ENCODE results near the gene AFF4. TPM values are rescaled to one million over a fixed set of nuclear protein-coding genes. Genes with fewer than 3 reads are reported as not detected.

The AFF4 gene
- total and polyA plus RNA-seq, 2 donors (not counting 1 experiment from before 2014, with no cell fraction given) = 16.2 to 81.5 TPM

DNA sequence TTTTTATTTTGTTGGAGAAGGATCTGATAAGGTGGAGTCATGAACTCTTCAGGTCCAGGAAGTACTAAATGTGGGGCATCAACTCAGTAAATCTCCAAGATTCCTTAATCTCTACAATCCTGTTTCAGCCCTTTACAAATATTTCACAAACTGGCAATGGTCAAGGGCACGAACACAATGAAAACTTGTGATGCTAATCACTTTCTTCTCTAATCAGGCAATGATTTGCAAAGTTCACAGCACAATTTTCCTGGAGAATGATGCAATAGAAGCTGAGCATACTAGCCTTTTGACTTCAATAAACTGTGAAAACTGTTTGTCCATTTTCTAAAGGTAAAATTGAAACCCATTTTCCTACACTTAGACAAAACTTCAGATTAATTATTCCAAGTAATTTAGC is 114.1 kb downstream of the AFF4 start:
- no peak for ATAC-seq (ENCODE audit: low read depth)
- intact Hi-C loops (cut with micrococcal nuclease) = no loop called here
- Mint-ChIP-seq H3K27ac (no peak overlapping the region), H3K4me3 (no peak overlapping the region), H3K9me3 (ENCODE audit: insufficient read depth) (no peaks in the 10 kb centered on the region), H3K4me1 (no peaks in the 10 kb centered on the region), H3K27me3 (no peaks in the 10 kb centered on the region)
- no peak overlapping the region for H3K27ac ChIP-seq (ENCODE audit: low read length in 2 of 2)
- TF ChIP-seq, protein P1, sequence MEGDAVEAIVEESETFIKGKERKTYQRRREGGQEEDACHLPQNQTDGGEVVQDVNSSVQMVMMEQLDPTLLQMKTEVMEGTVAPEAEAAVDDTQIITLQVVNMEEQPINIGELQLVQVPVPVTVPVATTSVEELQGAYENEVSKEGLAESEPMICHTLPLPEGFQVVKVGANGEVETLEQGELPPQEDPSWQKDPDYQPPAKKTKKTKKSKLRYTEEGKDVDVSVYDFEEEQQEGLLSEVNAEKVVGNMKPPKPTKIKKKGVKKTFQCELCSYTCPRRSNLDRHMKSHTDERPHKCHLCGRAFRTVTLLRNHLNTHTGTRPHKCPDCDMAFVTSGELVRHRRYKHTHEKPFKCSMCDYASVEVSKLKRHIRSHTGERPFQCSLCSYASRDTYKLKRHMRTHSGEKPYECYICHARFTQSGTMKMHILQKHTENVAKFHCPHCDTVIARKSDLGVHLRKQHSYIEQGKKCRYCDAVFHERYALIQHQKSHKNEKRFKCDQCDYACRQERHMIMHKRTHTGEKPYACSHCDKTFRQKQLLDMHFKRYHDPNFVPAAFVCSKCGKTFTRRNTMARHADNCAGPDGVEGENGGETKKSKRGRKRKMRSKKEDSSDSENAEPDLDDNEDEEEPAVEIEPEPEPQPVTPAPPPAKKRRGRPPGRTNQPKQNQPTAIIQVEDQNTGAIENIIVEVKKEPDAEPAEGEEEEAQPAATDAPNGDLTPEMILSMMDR (IDR thresholded peaks at IDR 0.05) = no peak
- no peak overlapping the region for H3K4me2 ChIP-seq (replicated peaks; ENCODE audit: low read depth, low read length, poor library complexity, severe bottlenecking)
- no peaks in the 10 kb centered on the region for H4K20me1 ChIP-seq (ENCODE audit: control insufficient read depth, insufficient read depth, low read length, poor library complexity, severe bottlenecking)
- no peak overlapping the region for H3K9ac ChIP-seq (ENCODE audit: low read length)
- H3K9me3 ChIP-seq (ENCODE audit: control extremely low read depth in 1 of 3, control insufficient read depth in 2 of 3, insufficient read depth in 1 of 3, low read length in 2 of 3) = no peaks in the 10 kb centered on the region
- POLR2A ChIA-PET = interaction anchor here (0.6 kb wide), 1 partner anchor 20 kb away, joined by 7 read pairs; no protein-coding TSS in a partner anchor
- H3K4me1 ChIP-seq (ENCODE audit: control insufficient read depth in 2 of 2, insufficient read depth in 2 of 2, low read length in 2 of 2) = no peaks in the 10 kb centered on the region
- 80% methylated on average over 1 of the region's 1 CpG for WGBS (ENCODE audit: insufficient coverage)
- no peak overlapping the region for H2AFZ ChIP-seq (ENCODE audit: insufficient read depth, low read depth, low read length, poor library complexity, severe bottlenecking)
- no peaks in the 10 kb centered on the region for H3K36me3 ChIP-seq (replicated peaks in 1 of 2; ENCODE audit: control extremely low read depth in 1 of 2, control insufficient read depth in 1 of 2, extremely low read depth in 1 of 2, insufficient read depth in 2 of 2, low read length in 1 of 2)
- no peak for DNase-seq
- H3K79me2 ChIP-seq (ENCODE audit: control insufficient read depth, insufficient read depth, low read length) = no peaks in the 10 kb centered on the region
- H3K27me3 ChIP-seq (replicated peaks in 1 of 4; ENCODE audit: control extremely low read depth in 1 of 4, control insufficient read depth in 3 of 4, insufficient read depth in 4 of 4, low read length in 3 of 4) = no peaks in the 10 kb centered on the region
- CTCF ChIA-PET = no interaction called here
- H3K4me3 ChIP-seq (ENCODE audit: control extremely low read depth in 1 of 5, extremely low read depth in 1 of 5, insufficient read depth in 1 of 5, low read depth in 2 of 5, low read length in 4 of 5) = no peak overlapping the region

DNA sequence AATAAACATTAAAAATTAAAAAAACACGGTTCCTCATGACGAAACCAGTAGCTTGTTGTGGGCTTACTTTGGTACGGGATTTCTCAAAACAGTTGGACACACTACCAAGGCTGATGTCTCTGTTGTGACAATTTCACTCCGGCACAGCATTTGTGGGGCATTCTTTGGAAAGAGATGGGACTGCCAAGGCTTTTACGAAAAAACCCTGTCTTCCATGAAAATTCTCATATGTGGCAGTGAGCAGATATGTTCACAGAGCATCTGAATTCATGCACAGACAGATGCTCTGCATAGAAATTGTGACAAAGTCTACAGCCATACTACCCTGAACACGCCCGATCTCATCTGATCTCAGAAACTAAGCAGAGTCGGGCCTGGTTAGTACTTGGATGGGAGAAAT is 115.2 kb downstream of the AFF4 start:
- Histone ChIP-seq H4K20me1 (ENCODE audit: control insufficient read depth, insufficient read depth, low read length, poor library complexity, severe bottlenecking) (no peaks in the 10 kb centered on the region), H3K36me3 (replicated peaks in 1 of 2; ENCODE audit: control extremely low read depth in 1 of 2, control insufficient read depth in 1 of 2, extremely low read depth in 1 of 2, insufficient read depth in 2 of 2, low read length in 1 of 2) (no peaks in the 10 kb centered on the region), H3K4me3 (ENCODE audit: control extremely low read depth in 1 of 5, extremely low read depth in 1 of 5, insufficient read depth in 1 of 5, low read depth in 2 of 5, low read length in 4 of 5) (no peak overlapping the region), H3K9ac (ENCODE audit: low read length) (no peak overlapping the region), H3K27ac (ENCODE audit: low read length in 2 of 2) (no peak overlapping the region), H3K4me2 (replicated peaks; ENCODE audit: low read depth, low read length, poor library complexity, severe bottlenecking) (no peak overlapping the region), H3K79me2 (ENCODE audit: control insufficient read depth, insufficient read depth, low read length) (no peaks in the 10 kb centered on the region), H3K9me3 (ENCODE audit: control extremely low read depth in 1 of 3, control insufficient read depth in 2 of 3, insufficient read depth in 1 of 3, low read length in 2 of 3) (no peaks in the 10 kb centered on the region), H2AFZ (ENCODE audit: insufficient read depth, low read depth, low read length, poor library complexity, severe bottlenecking) (no peak overlapping the region), H3K27me3 (replicated peaks in 1 of 4; ENCODE audit: control extremely low read depth in 1 of 4, control insufficient read depth in 3 of 4, insufficient read depth in 4 of 4, low read length in 3 of 4) (no peaks in the 10 kb centered on the region), H3K4me1 (ENCODE audit: control insufficient read depth in 2 of 2, insufficient read depth in 2 of 2, low read length in 2 of 2) (no peaks in the 10 kb centered on the region)
- H3K4me3 Mint-ChIP-seq = no peak overlapping the region
- no peak for TF ChIP-seq EZH2 (IDR thresholded peaks at IDR 0.05; ENCODE audit: borderline replicate concordance, insufficient read depth, low read depth, low read length, poor library complexity, severe bottlenecking)
- no peak for ATAC-seq (ENCODE audit: low read depth)
- ChIA-PET POLR2A (no interaction called here), CTCF (no interaction called here)
- WGBS (ENCODE audit: insufficient coverage) = 95% methylated on average over 3 of the region's 8 CpGs
- no peaks in the 10 kb centered on the region for H3K9me3 Mint-ChIP-seq (ENCODE audit: insufficient read depth)
- no peak for DNase-seq
- H3K27ac Mint-ChIP-seq = no peak overlapping the region
- intact Hi-C loops (cut with micrococcal nuclease) = no loop called here
- no peaks in the 10 kb centered on the region for H3K4me1 Mint-ChIP-seq
- no peaks in the 10 kb centered on the region for H3K27me3 Mint-ChIP-seq

Measured in B cell (primary cell).